Loucy (cell line): Measurements from ENCODE around the gene UFC1.

Experiments used
- CTCF ChIP-seq: fragments of 200-600 bp; sonication (generic); conservative IDR thresholded peaks from 2 replicates; pipeline ENCODE4 v1.5.1; 2014; ENCODE audit warnings: mild to moderate bottlenecking, antibody characterized with exemption, low read length
- EZH2phosphoT487 ChIP-seq: fragments of 200-600 bp; IDR thresholded peaks from 2 replicates; pipeline ENCODE4 v1.6.1; 2018; ENCODE audit warnings: antibody characterized with exemption, mild to moderate bottlenecking, moderate library complexity, borderline replicate concordance

DNA sequence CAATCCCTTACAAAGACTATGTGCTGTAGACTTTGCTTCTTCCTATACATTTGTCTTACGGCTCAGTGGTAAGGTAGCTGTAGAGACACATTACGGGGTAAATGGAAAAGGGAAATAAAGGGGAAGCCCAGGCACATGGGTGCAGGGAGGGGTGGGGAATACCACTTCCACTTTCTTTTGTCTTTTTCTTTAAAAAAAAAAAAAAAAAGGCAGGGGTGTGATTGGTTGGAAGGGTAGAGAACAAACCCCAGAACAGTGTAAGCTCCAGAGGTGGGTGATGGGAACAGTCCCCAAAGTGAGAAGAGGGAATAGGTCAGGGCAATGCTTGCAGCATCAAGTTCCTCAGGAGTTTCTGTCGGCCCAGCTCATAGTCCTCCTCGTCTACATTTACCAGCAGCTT lies 31.9 kb upstream of the UFC1 start:
- TF ChIP-seq CTCF (no peak), EZH2phosphoT487 (no peak)
